Measurements from ENCODE around the gene MVK.

MVK gene

DNA sequence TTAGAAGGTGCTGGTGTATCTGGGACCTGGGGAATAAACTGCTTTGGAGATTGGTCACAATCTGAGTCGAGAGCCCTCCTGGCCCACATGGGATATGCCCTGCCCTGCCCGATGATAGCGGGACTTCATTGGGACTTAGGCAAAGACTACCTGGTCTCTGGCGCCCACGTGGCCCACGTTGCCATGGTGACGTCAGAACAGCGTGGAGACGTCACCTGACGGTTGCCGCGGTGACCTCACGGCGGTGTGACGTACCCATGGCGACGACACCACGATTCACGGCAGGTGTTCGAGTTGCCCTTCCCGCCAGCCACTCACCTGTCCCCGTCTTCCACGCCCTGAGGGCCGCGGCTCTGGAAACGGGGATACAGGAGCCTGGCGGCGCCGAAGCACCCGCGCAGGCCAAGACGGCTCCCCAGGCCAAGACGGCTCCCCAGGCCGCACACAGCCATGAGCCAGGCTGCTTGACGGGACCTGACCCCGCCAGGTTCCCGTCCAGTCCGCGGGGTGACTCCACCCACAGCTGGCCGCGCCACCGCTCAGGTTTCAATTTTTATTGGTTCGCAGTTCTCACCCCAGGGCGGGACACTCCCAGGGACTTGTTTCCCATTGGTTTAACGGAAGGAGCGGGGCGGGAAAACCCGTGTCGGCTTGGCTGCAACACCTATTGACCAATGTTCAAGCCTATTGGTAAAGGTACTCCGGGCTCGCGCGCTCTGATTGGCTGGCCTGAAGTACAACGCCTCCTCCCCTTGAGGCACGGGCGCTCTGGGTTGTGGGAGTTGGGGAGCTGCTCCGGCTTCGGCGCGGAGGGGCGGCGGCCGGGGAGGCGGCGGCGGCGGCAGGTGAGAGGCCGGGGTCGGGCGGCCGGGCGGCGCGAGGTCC, at the start of gene MVK, which contains the start of gene MMAB:
Gene MVK (plus strand): TSS at position 766 of the 885 bp plus-strand sequence. CDS start 1,029 bp downstream, outside the sequence.
Gene MMAB (minus strand): TSS at position 476 of the 885 bp plus-strand sequence. CDS start 24 bp downstream, at position 452.
- DNase-seq = peak; percentile 97

- no peak for DNase-seq
These were observed 48.9 kb upstream of the MVK start for GRCh38 chr12:109524466-109525278.

DNA sequence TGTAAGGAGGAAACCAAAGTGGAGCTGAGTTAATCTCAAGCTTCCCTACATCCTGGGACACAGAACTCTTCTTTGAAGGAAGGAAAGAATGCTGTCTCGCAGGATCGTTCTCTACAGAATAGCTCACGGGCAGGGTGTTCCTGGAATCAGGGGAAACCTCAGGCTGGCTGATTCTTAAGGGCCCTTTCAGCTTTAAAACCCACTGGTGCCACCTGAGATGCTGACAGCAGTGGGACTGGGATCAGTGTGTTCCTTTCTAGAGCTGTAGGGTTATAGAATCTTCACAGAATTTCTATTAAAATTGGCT, 48.4 kb upstream of the MVK start:
- DNase-seq = no peak

- no peak for DNase-seq
These were observed 46.0 kb upstream of the MVK start for GRCh38 chr12:109527489-109528123.

DNA sequence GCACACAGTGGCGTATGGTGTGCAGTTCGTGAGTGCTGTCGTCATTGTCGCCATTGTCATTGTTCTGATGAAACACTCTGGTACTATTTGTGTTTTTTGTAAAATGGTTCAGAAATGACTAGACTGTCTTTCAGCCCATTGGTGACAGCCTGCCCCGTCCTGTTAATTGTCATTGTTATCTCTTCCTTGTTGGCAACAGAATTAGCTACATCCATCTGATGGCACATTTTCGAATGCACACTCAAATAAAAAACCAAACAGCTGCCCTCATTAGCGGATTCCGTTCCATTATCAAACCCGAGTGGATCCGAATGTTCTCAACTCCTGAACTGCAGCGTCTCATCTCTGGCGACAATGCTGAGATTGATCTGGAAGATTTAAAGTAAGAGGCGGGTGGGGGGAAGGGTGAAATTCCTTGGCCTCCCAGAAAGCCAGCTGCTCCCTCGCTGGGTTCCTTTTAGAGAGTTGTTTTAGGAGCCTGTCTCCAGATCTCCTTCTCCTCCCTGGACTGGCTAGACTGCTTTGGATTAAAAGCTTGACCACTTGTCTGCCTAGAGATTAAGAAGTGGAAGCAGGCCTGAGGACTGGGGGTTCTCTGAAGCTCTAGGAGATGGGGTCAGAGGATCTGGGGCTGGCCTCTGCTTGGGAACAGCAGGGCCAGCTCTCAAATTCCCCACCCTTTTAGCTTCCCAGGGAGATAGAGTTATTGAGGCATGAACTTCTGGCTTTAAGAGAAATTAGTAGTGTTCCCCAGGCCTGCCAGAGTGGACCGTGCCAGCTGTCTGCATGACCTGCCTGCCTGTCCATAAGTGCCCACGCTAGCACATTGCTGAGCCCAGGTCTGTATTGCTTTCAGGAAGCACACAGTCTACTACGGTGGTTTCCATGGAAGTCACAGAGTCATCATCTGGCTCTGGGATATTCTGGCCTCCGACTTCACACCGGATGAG, 43.6 kb upstream of the MVK start:
- peak; percentile 46 for DNase-seq

- no peak for DNase-seq
These were observed 42.2 kb upstream of the MVK start for GRCh38 chr12:109531411-109531810.

GRCh38 chr12:109532721-109533486, 40.7 kb upstream of the MVK start:
- DNase-seq = no peak

GRCh38 chr12:109533487-109533740, 40.2 kb upstream of the MVK start:
- no peak for DNase-seq

- DNase-seq = no peak
These were observed 39.1 kb upstream of the MVK start for GRCh38 chr12:109534456-109534855.

GRCh38 chr12:109535231-109535862, 38.2 kb upstream of the MVK start:
- no peak for DNase-seq

DNA sequence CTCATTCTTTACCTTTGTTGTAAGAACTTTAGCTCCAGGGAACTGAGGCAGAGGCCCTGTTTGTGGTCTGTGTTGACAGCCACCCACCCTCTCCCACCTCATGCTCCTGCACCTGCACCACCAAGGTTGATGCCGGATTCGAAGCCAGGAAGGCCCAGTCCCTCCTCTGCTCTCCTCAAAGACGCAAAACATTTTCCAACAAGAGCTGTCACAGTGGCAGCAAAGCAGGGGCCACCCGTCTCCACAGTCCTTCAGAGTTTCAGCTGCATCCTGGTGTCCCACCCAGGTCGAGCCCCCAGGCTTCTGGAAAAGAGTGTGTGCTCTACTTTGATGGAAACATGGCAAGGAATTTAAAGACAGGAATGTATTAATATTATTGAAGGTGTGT, 37.7 kb upstream of the MVK start:
- no peak for DNase-seq

GRCh38 chr12:109537136-109537535, 36.5 kb upstream of the MVK start:
- no peak for DNase-seq

GRCh38 chr12:109538191-109538863, 35.3 kb upstream of the MVK start:
- no peak for DNase-seq

GRCh38 chr12:109539508-109539907, 34.1 kb upstream of the MVK start:
- no peak for DNase-seq

- no peak for DNase-seq
These were observed 32.8 kb upstream of the MVK start for GRCh38 chr12:109540526-109541412.

- DNase-seq = no peak
These were observed 32.2 kb upstream of the MVK start for GRCh38 chr12:109541413-109541726.

- DNase-seq = no peak
These were observed 31.6 kb upstream of the MVK start for GRCh38 chr12:109542014-109542413.

GRCh38 chr12:109542876-109543275, 30.7 kb upstream of the MVK start:
- no peak for DNase-seq

- peak; percentile 75 for DNase-seq
These were observed 28.6 kb upstream of the MVK start for GRCh38 chr12:109544955-109545531.

All from NCI-H1694 (cell line).